ENCODE data around the gene ZNF410. TPM values are rescaled to one million over a fixed set of nuclear protein-coding genes. Genes with fewer than 3 reads are reported as not detected.
"Not testable (repeated sequence)": the region's sequence is repeated elsewhere in the genome, so short reads cannot be mapped to it uniquely, and the experiment has no call there.

ZNF410 gene
- total RNA-seq, 2 experiments from 2014 or later, result 49.7 to 50.2 TPM

GRCh38 chr14:73887694-73888459, 1.2 kb downstream of the ZNF410 start:
- H3K4me1 Mint-ChIP-seq (ENCODE audit: low read depth), result peaks cover 41% of the 10 kb centered on the region
- peak overlapping the region; percentile 97 for H3K4me3 Mint-ChIP-seq
- ATAC-seq, result no peak
- ChIA-PET CTCF (interaction anchor here (1.1 to 2.4 kb wide), 4 partner anchors 9 to 317 kb away, joined by 3 to 9 read pairs (median 4); no protein-coding TSS in a partner anchor), POLR2A (interaction anchor here (0.7 to 3.0 kb wide), 4 partner anchors 7 to 146 kb away, joined by 3 to 15 read pairs (median 3); no protein-coding TSS in a partner anchor)
- no peaks in the 10 kb centered on the region for H3K27me3 Mint-ChIP-seq (ENCODE audit: low read depth)
- peaks cover 14% of the 10 kb centered on the region for H3K36me3 Mint-ChIP-seq (ENCODE audit: low read depth)
- no peaks in the 10 kb centered on the region for H3K9me3 Mint-ChIP-seq (ENCODE audit: insufficient read depth)
- DNase-seq, result no peak
- H3K27ac Mint-ChIP-seq, result peak overlapping the region; percentile 97

GRCh38 chr14:73888460-73888725, 1.7 kb downstream of the ZNF410 start:
- POLR2A ChIA-PET, result interaction anchor here (1.0 to 1.3 kb wide), 2 partner anchors 8 kb away, joined by 3 read pairs; no protein-coding TSS in a partner anchor
- DNase-seq (no peak), ATAC-seq (no peak)
- Mint-ChIP-seq H3K27me3 (ENCODE audit: low read depth) (no peaks in the 10 kb centered on the region), H3K27ac (peak overlapping the region; percentile 97), H3K4me1 (ENCODE audit: low read depth) (peaks cover 41% of the 10 kb centered on the region), H3K36me3 (ENCODE audit: low read depth) (peaks cover 14% of the 10 kb centered on the region), H3K4me3 (peak overlapping the region; percentile 97), H3K9me3 (ENCODE audit: insufficient read depth) (no peaks in the 10 kb centered on the region)
- CTCF ChIA-PET, result interaction anchor here (1.3 to 2.4 kb wide), 3 partner anchors 9 to 318 kb away, joined by 3 to 9 read pairs (median 4); no protein-coding TSS in a partner anchor

GRCh38 chr14:73888971-73889370, 2.3 kb downstream of the ZNF410 start:
- no peaks in the 10 kb centered on the region for H3K9me3 Mint-ChIP-seq (ENCODE audit: insufficient read depth)
- H3K4me3 Mint-ChIP-seq, result peak overlapping the region; percentile 97
- peaks cover 19% of the 10 kb centered on the region for H3K36me3 Mint-ChIP-seq (ENCODE audit: low read depth)
- DNase-seq (no peak), ATAC-seq (no peak)
- POLR2A ChIA-PET, result interaction anchor here (1.0 kb wide), 1 partner anchor 9 kb away, joined by 3 read pairs; no protein-coding TSS in a partner anchor
- H3K27me3 Mint-ChIP-seq (ENCODE audit: low read depth), result no peaks in the 10 kb centered on the region
- peaks cover 41% of the 10 kb centered on the region for H3K4me1 Mint-ChIP-seq (ENCODE audit: low read depth)
- CTCF ChIA-PET, result no interaction called here
- no peak overlapping the region for H3K27ac Mint-ChIP-seq

GRCh38 chr14:73889376-73889775, 2.7 kb downstream of the ZNF410 start:
- POLR2A ChIA-PET, result interaction anchor here (0.8 kb wide), 1 partner anchor 70 kb away, joined by 4 read pairs; no protein-coding TSS in a partner anchor
- Mint-ChIP-seq H3K36me3 (ENCODE audit: low read depth) (peaks cover 22% of the 10 kb centered on the region), H3K9me3 (ENCODE audit: insufficient read depth) (no peaks in the 10 kb centered on the region), H3K4me3 (no peak overlapping the region), H3K27ac (no peak overlapping the region), H3K4me1 (ENCODE audit: low read depth) (peaks cover 41% of the 10 kb centered on the region), H3K27me3 (ENCODE audit: low read depth) (no peaks in the 10 kb centered on the region)
- no peak for DNase-seq
- CTCF ChIA-PET, result no interaction called here
- ATAC-seq, result no peak

- H3K9me3 Mint-ChIP-seq (ENCODE audit: insufficient read depth); DNase-seq; ATAC-seq; H3K4me3 Mint-ChIP-seq; H3K27me3 Mint-ChIP-seq (ENCODE audit: low read depth); H3K27ac Mint-ChIP-seq; POLR2A ChIA-PET; H3K4me1 Mint-ChIP-seq (ENCODE audit: low read depth): not testable (repeated sequence)
- CTCF ChIA-PET, result interaction anchor here (1.2 kb wide), 1 partner anchor 165 kb away, joined by 4 read pairs; no protein-coding TSS in a partner anchor
- peaks cover 44% of the 10 kb centered on the region for H3K36me3 Mint-ChIP-seq (ENCODE audit: low read depth)
Observed at GRCh38 chr14:73894180-73894687, 7.6 kb downstream of the ZNF410 start.

GRCh38 chr14:73895939-73896338, 9.3 kb downstream of the ZNF410 start:
- no peaks in the 10 kb centered on the region for H3K27me3 Mint-ChIP-seq (ENCODE audit: low read depth)
- peaks cover 4% of the 10 kb centered on the region for H3K4me1 Mint-ChIP-seq (ENCODE audit: low read depth)
- ATAC-seq (no peak), DNase-seq (no peak)
- H3K36me3 Mint-ChIP-seq (ENCODE audit: low read depth), result peaks cover 52% of the 10 kb centered on the region
- H3K4me3 Mint-ChIP-seq, result no peak overlapping the region
- ChIA-PET POLR2A (interaction anchor here (0.6 to 0.9 kb wide), 2 partner anchors 10 to 733 kb away, joined by 4 read pairs; partner anchors contain the start of gene ZNF410), CTCF (interaction anchor here (1.0 to 1.7 kb wide), 2 partner anchors 12 to 13 kb away, joined by 3 to 4 read pairs; no protein-coding TSS in a partner anchor)
- H3K9me3 Mint-ChIP-seq (ENCODE audit: insufficient read depth), result no peaks in the 10 kb centered on the region
- no peak overlapping the region for H3K27ac Mint-ChIP-seq

GRCh38 chr14:73896521-73896920, 9.9 kb downstream of the ZNF410 start:
- peaks cover 4% of the 10 kb centered on the region for H3K4me1 Mint-ChIP-seq (ENCODE audit: low read depth)
- ATAC-seq, result no peak
- H3K4me3 Mint-ChIP-seq, result no peak overlapping the region
- peaks cover 53% of the 10 kb centered on the region for H3K36me3 Mint-ChIP-seq (ENCODE audit: low read depth)
- H3K27ac Mint-ChIP-seq, result peak overlapping the region; percentile 3
- no peaks in the 10 kb centered on the region for H3K9me3 Mint-ChIP-seq (ENCODE audit: insufficient read depth)
- CTCF ChIA-PET, result interaction anchor here (1.7 kb wide), 1 partner anchor 12 kb away, joined by 3 read pairs; no protein-coding TSS in a partner anchor
- POLR2A ChIA-PET, result interaction anchor here (0.7 kb wide), 1 partner anchor 9 kb away, joined by 3 read pairs; no protein-coding TSS in a partner anchor
- no peak for DNase-seq
- no peaks in the 10 kb centered on the region for H3K27me3 Mint-ChIP-seq (ENCODE audit: low read depth)

GRCh38 chr14:73903028-73903427, 16.4 kb downstream of the ZNF410 start:
- no peak for ATAC-seq
- Mint-ChIP-seq H3K9me3 (ENCODE audit: insufficient read depth) (no peaks in the 10 kb centered on the region), H3K4me1 (ENCODE audit: low read depth) (no peaks in the 10 kb centered on the region), H3K4me3 (no peak overlapping the region), H3K36me3 (ENCODE audit: low read depth) (peaks cover 52% of the 10 kb centered on the region), H3K27me3 (ENCODE audit: low read depth) (no peaks in the 10 kb centered on the region), H3K27ac (peak overlapping the region; percentile 25)
- CTCF ChIA-PET, result no interaction called here
- POLR2A ChIA-PET, result no interaction called here
- no peak for DNase-seq

- Mint-ChIP-seq H3K4me1 (ENCODE audit: low read depth) (no peaks in the 10 kb centered on the region), H3K27me3 (ENCODE audit: low read depth) (no peaks in the 10 kb centered on the region), H3K4me3 (no peak overlapping the region), H3K9me3 (ENCODE audit: insufficient read depth) (no peaks in the 10 kb centered on the region), H3K36me3 (ENCODE audit: low read depth) (peaks cover 72% of the 10 kb centered on the region), H3K27ac (no peak overlapping the region)
- no peak for DNase-seq
- ATAC-seq, result no peak
- POLR2A ChIA-PET, result no interaction called here
- CTCF ChIA-PET, result no interaction called here
Observed at GRCh38 chr14:73909681-73910080, 23.0 kb downstream of the ZNF410 start.

- no peaks in the 10 kb centered on the region for H3K4me1 Mint-ChIP-seq (ENCODE audit: low read depth)
- peaks cover 57% of the 10 kb centered on the region for H3K36me3 Mint-ChIP-seq (ENCODE audit: low read depth)
- ATAC-seq (no peak), DNase-seq (no peak)
- CTCF ChIA-PET, result interaction anchor here (1.4 to 1.8 kb wide), 3 partner anchors 16 to 21 kb away, joined by 4 to 5 read pairs (median 4); no protein-coding TSS in a partner anchor
- POLR2A ChIA-PET, result interaction anchor here (0.7 to 0.8 kb wide), 2 partner anchors 25 to 173 kb away, joined by 3 read pairs; no protein-coding TSS in a partner anchor
- no peak overlapping the region for H3K4me3 Mint-ChIP-seq
- no peaks in the 10 kb centered on the region for H3K9me3 Mint-ChIP-seq (ENCODE audit: insufficient read depth)
- H3K27me3 Mint-ChIP-seq (ENCODE audit: low read depth), result no peaks in the 10 kb centered on the region
- no peak overlapping the region for H3K27ac Mint-ChIP-seq
Observed at GRCh38 chr14:73913256-73913655, 26.6 kb downstream of the ZNF410 start.

- ChIA-PET POLR2A (interaction anchor here (1.1 kb wide), 1 partner anchor 26 kb away, joined by 3 read pairs; no protein-coding TSS in a partner anchor), CTCF (interaction anchor here (1.3 kb wide), 1 partner anchor 20 kb away, joined by 3 read pairs; no protein-coding TSS in a partner anchor)
- no peak for ATAC-seq
- H3K36me3 Mint-ChIP-seq (ENCODE audit: low read depth), result peaks cover 52% of the 10 kb centered on the region
- no peak overlapping the region for H3K27ac Mint-ChIP-seq
- H3K27me3 Mint-ChIP-seq (ENCODE audit: low read depth), result no peaks in the 10 kb centered on the region
- H3K4me3 Mint-ChIP-seq, result no peak overlapping the region
- no peaks in the 10 kb centered on the region for H3K4me1 Mint-ChIP-seq (ENCODE audit: low read depth)
- no peak for DNase-seq
- H3K9me3 Mint-ChIP-seq (ENCODE audit: insufficient read depth), result no peaks in the 10 kb centered on the region
Observed at GRCh38 chr14:73916324-73916723, 29.7 kb downstream of the ZNF410 start.

- ATAC-seq; CTCF ChIA-PET; H3K27me3 Mint-ChIP-seq (ENCODE audit: low read depth); H3K27ac Mint-ChIP-seq; DNase-seq; POLR2A ChIA-PET; H3K9me3 Mint-ChIP-seq (ENCODE audit: insufficient read depth); H3K4me1 Mint-ChIP-seq (ENCODE audit: low read depth); H3K4me3 Mint-ChIP-seq: not testable (repeated sequence)
- peaks cover 50% of the 10 kb centered on the region for H3K36me3 Mint-ChIP-seq (ENCODE audit: low read depth)
Observed at GRCh38 chr14:73919457-73919856, 32.8 kb downstream of the ZNF410 start.

All from activated CD8-positive, alpha-beta T cell treated with anti-CD3 and anti-CD28 coated beads, Interleukin-2, amount 10 ng/mL, durations not matched to agents 7 days and 5 days (primary cell).